ENCODE data around the gene ANKUB1.

Gene ANKUB1

DNA sequence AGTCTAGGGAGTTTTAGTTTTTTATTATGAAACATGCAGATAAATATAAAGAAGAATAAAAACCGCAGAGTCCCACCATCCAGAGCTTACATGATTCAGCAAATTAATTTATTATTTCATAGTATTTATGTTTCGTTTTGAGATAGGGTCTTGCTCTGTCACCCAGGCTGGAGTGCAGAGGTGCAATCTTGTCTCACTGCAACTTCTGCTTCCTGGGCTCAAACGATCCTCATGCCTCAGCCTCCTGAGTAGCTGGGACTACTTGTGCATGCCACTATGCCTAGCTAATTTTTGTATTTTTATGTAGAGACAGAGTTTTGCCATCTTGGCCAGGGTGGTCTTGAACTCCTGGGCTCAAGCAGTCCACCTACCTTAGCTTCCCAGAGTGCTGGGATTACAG, 34.3 kb upstream of the ANKUB1 start:
- Histone ChIP-seq H3K27me3 (ENCODE audit: control insufficient read depth, insufficient read depth, low read length) (no peaks in the 10 kb centered on the region), H3K4me2 (ENCODE audit: low read length) (no peak overlapping the region), H3K9ac (no peak overlapping the region), H3K4me1 (no peaks in the 10 kb centered on the region), H3K9me3 (ENCODE audit: control insufficient read depth, low read length) (no peaks in the 10 kb centered on the region), H3K36me3 (ENCODE audit: control insufficient read depth, insufficient read depth, low read length) (no peaks in the 10 kb centered on the region), H3K27ac (no peak overlapping the region), H3K79me2 (peaks cover 45% of the 10 kb centered on the region), H3K4me3 (ENCODE audit: low read depth, low read length) (no peak overlapping the region), H2AFZ (no peak overlapping the region)
- TF ChIP-seq, protein P1, sequence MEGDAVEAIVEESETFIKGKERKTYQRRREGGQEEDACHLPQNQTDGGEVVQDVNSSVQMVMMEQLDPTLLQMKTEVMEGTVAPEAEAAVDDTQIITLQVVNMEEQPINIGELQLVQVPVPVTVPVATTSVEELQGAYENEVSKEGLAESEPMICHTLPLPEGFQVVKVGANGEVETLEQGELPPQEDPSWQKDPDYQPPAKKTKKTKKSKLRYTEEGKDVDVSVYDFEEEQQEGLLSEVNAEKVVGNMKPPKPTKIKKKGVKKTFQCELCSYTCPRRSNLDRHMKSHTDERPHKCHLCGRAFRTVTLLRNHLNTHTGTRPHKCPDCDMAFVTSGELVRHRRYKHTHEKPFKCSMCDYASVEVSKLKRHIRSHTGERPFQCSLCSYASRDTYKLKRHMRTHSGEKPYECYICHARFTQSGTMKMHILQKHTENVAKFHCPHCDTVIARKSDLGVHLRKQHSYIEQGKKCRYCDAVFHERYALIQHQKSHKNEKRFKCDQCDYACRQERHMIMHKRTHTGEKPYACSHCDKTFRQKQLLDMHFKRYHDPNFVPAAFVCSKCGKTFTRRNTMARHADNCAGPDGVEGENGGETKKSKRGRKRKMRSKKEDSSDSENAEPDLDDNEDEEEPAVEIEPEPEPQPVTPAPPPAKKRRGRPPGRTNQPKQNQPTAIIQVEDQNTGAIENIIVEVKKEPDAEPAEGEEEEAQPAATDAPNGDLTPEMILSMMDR (IDR thresholded peaks at IDR 0.05): no peak

DNA sequence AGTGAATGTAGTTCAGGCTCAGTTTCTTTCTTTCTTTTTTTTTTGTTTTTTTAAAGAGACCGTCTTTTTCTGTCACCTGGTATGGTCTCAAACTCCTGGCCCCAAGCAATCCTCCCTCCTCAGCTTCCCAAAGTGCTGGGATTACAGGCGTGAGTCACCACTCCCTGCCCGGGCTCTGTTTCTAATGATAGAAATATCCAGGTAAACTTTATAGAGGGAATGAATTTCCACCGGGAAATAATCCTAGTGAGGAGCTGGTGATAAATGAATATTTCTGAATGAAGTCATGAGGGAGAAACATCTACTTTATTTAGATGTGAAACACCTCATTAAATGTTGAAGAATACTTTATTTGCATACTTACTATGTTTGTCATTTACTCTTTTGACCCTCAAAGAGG, 27.8 kb upstream of the ANKUB1 start:
- H3K9me3 ChIP-seq (ENCODE audit: control insufficient read depth, low read length): no peaks in the 10 kb centered on the region
- no peak overlapping the region for H2AFZ ChIP-seq
- no peaks in the 10 kb centered on the region for H3K36me3 ChIP-seq (ENCODE audit: control insufficient read depth, insufficient read depth, low read length)
- H3K27me3 ChIP-seq (ENCODE audit: control insufficient read depth, insufficient read depth, low read length): no peaks in the 10 kb centered on the region
- H3K9ac ChIP-seq: no peak overlapping the region
- no peak overlapping the region for H3K4me2 ChIP-seq (ENCODE audit: low read length)
- H3K4me3 ChIP-seq (ENCODE audit: low read depth, low read length): no peak overlapping the region
- no peak overlapping the region for H3K27ac ChIP-seq
- TF ChIP-seq, protein P1 (IDR thresholded peaks at IDR 0.05): no peak
- H3K4me1 ChIP-seq: no peaks in the 10 kb centered on the region
- peaks cover 50% of the 10 kb centered on the region for H3K79me2 ChIP-seq

DNA sequence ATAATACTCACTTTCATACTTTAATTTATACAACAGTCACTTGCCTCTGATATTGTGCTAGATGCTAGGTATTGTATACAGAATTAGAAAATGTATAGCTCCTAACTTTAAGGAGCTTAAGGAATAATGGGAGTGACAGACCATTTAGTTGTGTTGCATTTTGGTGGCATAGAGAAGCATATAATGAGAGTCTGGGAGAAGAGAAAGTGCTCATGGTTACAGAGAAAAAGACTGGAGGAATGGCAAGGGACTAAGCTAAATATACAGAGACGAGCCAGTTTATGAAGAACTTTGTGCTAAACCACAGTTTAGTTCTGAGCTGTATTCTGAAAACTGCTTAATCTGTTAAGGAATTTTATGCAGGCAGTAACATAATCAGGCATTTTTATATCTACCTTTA, 27.1 kb upstream of the ANKUB1 start:
- Histone ChIP-seq H2AFZ (no peak overlapping the region), H3K4me1 (no peaks in the 10 kb centered on the region), H3K9ac (no peak overlapping the region), H3K36me3 (ENCODE audit: control insufficient read depth, insufficient read depth, low read length) (no peaks in the 10 kb centered on the region), H3K4me3 (ENCODE audit: low read depth, low read length) (no peak overlapping the region), H3K79me2 (peaks cover 52% of the 10 kb centered on the region), H3K4me2 (ENCODE audit: low read length) (no peak overlapping the region), H3K9me3 (ENCODE audit: control insufficient read depth, low read length) (no peaks in the 10 kb centered on the region), H3K27ac (no peak overlapping the region), H3K27me3 (ENCODE audit: control insufficient read depth, insufficient read depth, low read length) (no peaks in the 10 kb centered on the region)
- TF ChIP-seq, protein P1 (IDR thresholded peaks at IDR 0.05): no peak

DNA sequence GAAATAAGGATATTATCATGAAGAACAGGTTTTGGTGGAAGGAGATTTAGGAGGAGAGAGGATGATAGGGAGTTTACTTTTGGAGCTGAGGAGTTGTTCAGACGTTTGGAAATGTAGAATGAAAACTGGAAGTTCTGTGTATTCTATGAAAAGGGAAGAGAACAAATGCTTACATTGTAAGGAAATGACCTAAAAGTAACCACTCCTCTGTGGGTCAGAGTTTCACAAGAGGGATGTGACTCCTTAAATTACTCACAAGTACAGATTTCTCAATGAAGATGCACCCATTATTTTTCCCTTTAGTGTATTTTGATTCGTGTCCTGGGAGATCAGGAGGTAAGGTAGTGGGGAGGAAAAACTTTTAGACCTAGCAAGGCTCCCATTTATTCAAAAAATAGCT, 24.6 kb upstream of the ANKUB1 start:
- Histone ChIP-seq H3K4me3 (ENCODE audit: low read depth, low read length) (no peak overlapping the region), H3K9ac (no peak overlapping the region), H3K36me3 (ENCODE audit: control insufficient read depth, insufficient read depth, low read length) (no peaks in the 10 kb centered on the region), H3K79me2 (peaks cover 47% of the 10 kb centered on the region), H3K27me3 (ENCODE audit: control insufficient read depth, insufficient read depth, low read length) (no peaks in the 10 kb centered on the region), H3K4me1 (peaks cover 4% of the 10 kb centered on the region), H3K9me3 (ENCODE audit: control insufficient read depth, low read length) (no peaks in the 10 kb centered on the region), H3K4me2 (ENCODE audit: low read length) (no peak overlapping the region), H3K27ac (no peak overlapping the region), H2AFZ (no peak overlapping the region)
- TF ChIP-seq, protein P1 (IDR thresholded peaks at IDR 0.05): no peak

DNA sequence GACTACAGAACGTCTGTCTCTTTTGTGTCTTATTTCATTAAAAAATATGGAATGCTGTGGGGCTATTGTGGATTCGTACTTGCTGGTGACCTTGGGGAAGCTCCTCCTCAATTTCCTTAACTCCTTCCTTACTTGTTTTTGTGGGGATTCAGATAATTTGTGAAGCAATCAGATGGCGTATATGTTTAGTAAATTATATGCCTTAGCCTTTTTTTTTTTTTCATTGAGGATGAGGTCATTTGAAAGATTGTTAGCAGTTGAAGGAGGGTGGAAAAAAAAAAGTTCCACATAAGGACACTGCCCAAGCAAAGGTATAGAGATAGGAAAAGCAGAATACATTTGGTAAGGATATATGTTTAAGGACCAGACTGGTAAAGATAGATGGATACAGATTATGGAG, 24.0 kb upstream of the ANKUB1 start:
- H3K9me3 ChIP-seq (ENCODE audit: control insufficient read depth, low read length): no peaks in the 10 kb centered on the region
- H3K36me3 ChIP-seq (ENCODE audit: control insufficient read depth, insufficient read depth, low read length): no peaks in the 10 kb centered on the region
- H3K4me3 ChIP-seq (ENCODE audit: low read depth, low read length): no peak overlapping the region
- H3K9ac ChIP-seq: no peak overlapping the region
- no peak overlapping the region for H2AFZ ChIP-seq
- peaks cover 4% of the 10 kb centered on the region for H3K4me1 ChIP-seq
- H3K27me3 ChIP-seq (ENCODE audit: control insufficient read depth, insufficient read depth, low read length): no peaks in the 10 kb centered on the region
- TF ChIP-seq, protein P1 (IDR thresholded peaks at IDR 0.05): no peak
- no peak overlapping the region for H3K4me2 ChIP-seq (ENCODE audit: low read length)
- peaks cover 48% of the 10 kb centered on the region for H3K79me2 ChIP-seq
- no peak overlapping the region for H3K27ac ChIP-seq

Data from parathyroid adenoma (tissue), 2 donors.